ENCODE results near the gene MAJIN.

Gene MAJIN

DNA sequence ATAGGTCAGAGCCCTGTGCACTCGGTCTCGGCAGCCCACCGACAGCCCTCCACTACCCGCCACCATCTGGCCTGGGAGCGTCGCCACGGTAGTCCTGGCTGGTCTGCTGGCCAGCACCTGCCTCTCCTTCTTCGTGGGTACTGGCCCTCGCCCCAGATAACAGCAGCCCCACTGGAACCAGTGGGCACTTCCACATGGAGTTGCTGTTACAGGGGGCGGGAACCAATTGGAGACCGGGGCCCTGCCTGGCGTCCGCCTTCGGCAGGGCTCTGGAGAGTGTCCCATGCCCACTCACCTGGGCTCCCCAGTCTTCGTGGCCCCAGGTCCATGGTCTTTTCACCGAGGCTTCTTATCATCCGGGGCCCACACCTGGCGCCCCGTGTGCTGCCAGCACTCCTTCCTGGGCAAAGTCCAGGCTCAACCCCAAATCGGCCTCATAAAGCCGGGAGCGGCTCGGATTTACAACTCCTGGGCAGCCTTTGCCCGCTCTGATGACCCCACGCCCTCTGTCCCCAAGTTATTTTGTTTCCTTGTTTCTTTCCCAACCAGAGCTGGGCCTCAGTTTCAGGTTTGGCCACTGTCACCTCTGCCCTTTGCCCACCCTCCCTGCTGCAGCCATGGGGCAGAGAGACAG, 80.6 kb downstream of the MAJIN start:
- no peak for FAIRE-seq

DNA sequence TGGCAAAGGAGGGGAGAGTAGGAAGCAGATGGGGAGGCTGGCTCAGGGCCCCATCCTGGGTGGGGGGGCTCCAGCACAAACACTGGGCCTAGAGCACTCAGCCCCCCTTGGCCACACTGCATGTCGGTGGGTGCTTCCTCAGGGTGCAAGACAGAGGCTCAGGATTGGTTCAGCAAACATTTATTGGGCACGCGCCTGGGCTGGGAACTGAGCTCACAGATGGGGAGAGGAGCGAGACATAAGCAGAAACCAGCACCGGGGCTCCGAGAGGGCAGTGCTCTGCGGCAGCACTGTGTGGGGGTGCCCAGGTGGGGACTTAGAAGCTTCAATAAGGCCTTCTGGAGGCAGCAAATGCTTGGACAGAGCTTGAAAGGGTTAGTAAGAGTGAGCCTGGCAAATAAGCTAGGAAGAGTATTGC, 81.4 kb downstream of the MAJIN start:
- FAIRE-seq, result no peak

DNA sequence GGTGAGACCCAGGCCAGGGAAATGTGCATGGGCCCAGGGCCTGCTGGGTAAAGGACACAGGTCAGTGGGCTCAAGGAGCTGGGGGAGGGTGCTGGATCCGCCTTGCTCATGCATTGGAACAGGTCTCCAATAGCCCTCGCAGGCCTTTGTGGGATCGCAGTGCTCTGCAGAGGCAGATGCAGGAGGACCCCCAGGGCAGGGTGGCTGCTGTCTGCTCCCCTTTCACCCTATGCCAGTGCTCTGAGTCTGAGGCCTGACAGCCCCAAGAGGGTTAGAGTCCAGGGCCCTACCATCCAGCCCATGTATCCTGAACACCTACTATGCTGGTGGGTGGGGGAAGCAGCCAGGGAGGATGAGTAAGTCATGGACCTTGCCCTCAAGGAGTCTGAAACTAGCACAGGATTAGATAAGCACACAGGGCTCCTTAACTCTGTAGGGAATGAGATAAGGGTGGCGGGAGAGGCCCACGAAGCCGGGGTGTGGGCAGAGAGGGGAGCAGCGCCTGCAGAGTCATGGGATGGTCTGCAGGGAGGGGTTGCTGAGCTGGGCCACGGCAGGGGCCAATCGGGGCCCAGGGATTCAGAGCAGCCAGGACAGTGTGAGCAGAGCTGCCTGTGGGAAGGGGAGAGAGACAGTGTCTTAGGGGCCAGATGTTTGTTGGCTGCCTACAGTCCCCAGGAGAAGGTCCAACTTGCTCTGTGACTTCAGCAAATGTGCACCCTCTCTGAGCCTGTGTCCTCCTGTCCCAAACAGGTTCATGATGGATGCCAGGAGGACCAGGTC, 83.0 kb downstream of the MAJIN start:
- no peak for FAIRE-seq

DNA sequence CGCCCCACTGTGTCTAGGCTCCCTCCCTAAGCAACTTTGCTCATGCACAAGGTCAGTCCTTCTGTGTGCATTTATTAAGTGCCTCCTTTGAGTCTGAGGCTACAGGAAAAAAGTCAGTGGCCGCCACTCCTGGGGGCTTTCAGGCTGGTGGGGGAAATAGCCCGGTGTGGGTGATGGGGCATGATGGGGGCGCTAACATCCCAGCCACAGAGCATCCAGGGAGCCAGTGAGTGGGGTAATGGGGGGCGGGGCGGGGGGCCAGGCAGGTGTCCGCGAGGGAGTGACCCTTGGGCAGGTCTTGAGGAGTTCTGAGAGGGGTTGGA, 83.5 kb downstream of the MAJIN start:
- no peak for FAIRE-seq
